Measurements from ENCODE around the gene PIK3C2G. TPM values are rescaled to one million over a fixed set of nuclear protein-coding genes. Genes with fewer than 3 reads are reported as not detected.
"Not testable (repeated sequence)": the region's sequence is repeated elsewhere in the genome, so short reads cannot be mapped to it uniquely, and the experiment has no call there.

Gene PIK3C2G
- total RNA-seq, 1 experiment from 2014 or later, result not detected

DNA sequence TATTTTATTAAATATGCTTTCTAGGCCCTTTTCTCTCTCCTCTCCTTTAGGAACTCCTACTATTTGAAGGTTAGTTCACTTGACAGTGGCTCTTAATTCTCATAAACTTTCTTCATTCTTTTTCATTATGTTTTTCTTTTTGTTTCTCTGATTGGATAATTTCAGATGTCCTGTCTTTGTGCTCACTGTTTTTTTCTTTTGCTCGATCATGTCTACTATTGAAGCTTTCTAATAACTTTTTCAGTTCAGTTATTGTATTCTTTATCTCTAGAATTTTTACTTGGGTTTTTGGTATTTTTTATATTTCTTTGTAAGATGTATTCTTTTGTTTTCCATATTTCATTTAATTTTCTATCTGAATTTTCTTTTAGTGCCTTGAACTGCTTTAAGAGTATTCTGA is 261.5 kb downstream of the PIK3C2G start:
- no peak for ATAC-seq
- Histone ChIP-seq H3K4me3 (ENCODE audit: low read depth in 2 of 2, low read length in 2 of 2) (no peak overlapping the region), H3K27me3 (ENCODE audit: control insufficient read depth, insufficient read depth, low read length) (no peaks in the 10 kb centered on the region), H3K36me3 (ENCODE audit: control insufficient read depth, insufficient read depth, low read length) (no peaks in the 10 kb centered on the region), H3K27ac (ENCODE audit: low read length) (no peak overlapping the region), H3K9me3 (ENCODE audit: control insufficient read depth, insufficient read depth, low read depth, low read length) (no peaks in the 10 kb centered on the region), H3K4me1 (ENCODE audit: control insufficient read depth, insufficient read depth, low read length) (no peaks in the 10 kb centered on the region)
- no peak for TF ChIP-seq REST (IDR thresholded peaks at IDR 0.05; ENCODE audit: insufficient read depth in 1 of 2, low read depth in 2 of 2, low read length in 1 of 2)
- TF ChIP-seq SIN3A (IDR thresholded peaks at IDR 0.05; ENCODE audit: borderline replicate concordance, insufficient read depth, low read depth, low read length), result no peak
- no peak for TF ChIP-seq TCF7L2 (IDR thresholded peaks at IDR 0.05; ENCODE audit: low read depth, low read length)
- no peak for TF ChIP-seq POLR2AphosphoS5 (IDR thresholded peaks at IDR 0.05; ENCODE audit: low read depth, low read length)
- no peak for TF ChIP-seq CTCF (IDR thresholded peaks at IDR 0.05)
- no TSS peak for BruUV-seq (replicated peaks)
- POLR2A ChIA-PET, result no interaction called here
- intact Hi-C loops (cut with micrococcal nuclease; ENCODE audit: unreplicated experiment), result no loop called here
- DNase-seq (ENCODE audit: low read depth, low spot score), result no peak
- CTCF ChIA-PET, result no interaction called here
- in situ Hi-C loops (cut with HindIII; ENCODE audit: low pct_unique_long_range_greater_than_20kb, low sequenced_read_pairs), result no loop called here

DNA sequence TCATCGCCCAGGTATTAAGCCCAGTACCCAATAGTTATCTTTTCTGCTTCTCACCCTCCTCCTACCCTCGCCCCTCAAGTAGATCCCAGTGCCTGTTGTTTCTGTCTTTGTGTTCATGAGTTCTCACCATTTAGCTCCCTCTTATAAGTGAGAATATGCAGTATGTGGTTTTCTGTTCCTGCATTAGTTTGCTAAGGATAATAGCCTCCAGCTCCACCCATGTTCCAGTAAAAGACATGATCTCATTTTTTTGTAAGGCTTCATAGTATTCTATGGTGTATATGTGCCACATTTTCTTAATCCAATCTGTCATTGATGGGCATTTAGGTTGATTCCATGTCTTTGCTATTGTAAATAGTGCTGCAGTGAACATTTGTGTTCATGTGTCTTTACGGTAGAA is 281.2 kb downstream of the PIK3C2G start:
- POLR2A ChIA-PET; H3K4me3 ChIP-seq (ENCODE audit: low read depth in 2 of 2, low read length in 2 of 2); intact Hi-C loops (cut with micrococcal nuclease; ENCODE audit: unreplicated experiment); H3K27ac ChIP-seq (ENCODE audit: low read length); H3K9me3 ChIP-seq (ENCODE audit: control insufficient read depth, insufficient read depth, low read depth, low read length); H3K36me3 ChIP-seq (ENCODE audit: control insufficient read depth, insufficient read depth, low read length); ATAC-seq; BruUV-seq (replicated peaks); H3K27me3 ChIP-seq (ENCODE audit: control insufficient read depth, insufficient read depth, low read length); DNase-seq (ENCODE audit: low read depth, low spot score); in situ Hi-C loops (cut with HindIII; ENCODE audit: low pct_unique_long_range_greater_than_20kb, low sequenced_read_pairs); CTCF ChIA-PET; H3K4me1 ChIP-seq (ENCODE audit: control insufficient read depth, insufficient read depth, low read length): not testable (repeated sequence)

- ATAC-seq (no peak), DNase-seq (ENCODE audit: low read depth, low spot score) (no peak)
- Histone ChIP-seq H3K9me3 (ENCODE audit: control insufficient read depth, insufficient read depth, low read depth, low read length) (no peaks in the 10 kb centered on the region), H3K27me3 (ENCODE audit: control insufficient read depth, insufficient read depth, low read length) (no peaks in the 10 kb centered on the region), H3K4me1 (ENCODE audit: control insufficient read depth, insufficient read depth, low read length) (no peaks in the 10 kb centered on the region), H3K27ac (ENCODE audit: low read length) (no peak overlapping the region), H3K4me3 (ENCODE audit: low read depth in 2 of 2, low read length in 2 of 2) (no peak overlapping the region), H3K36me3 (ENCODE audit: control insufficient read depth, insufficient read depth, low read length) (no peaks in the 10 kb centered on the region)
- CTCF ChIA-PET, result no interaction called here
- POLR2A ChIA-PET, result no interaction called here
- TF ChIP-seq SIN3A (IDR thresholded peaks at IDR 0.05; ENCODE audit: borderline replicate concordance, insufficient read depth, low read depth, low read length) (no peak), TCF7L2 (IDR thresholded peaks at IDR 0.05; ENCODE audit: low read depth, low read length) (no peak), POLR2AphosphoS5 (IDR thresholded peaks at IDR 0.05; ENCODE audit: low read depth, low read length) (no peak), CTCF (IDR thresholded peaks at IDR 0.05) (no peak), REST (IDR thresholded peaks at IDR 0.05; ENCODE audit: insufficient read depth in 1 of 2, low read depth in 2 of 2, low read length in 1 of 2) (no peak)
- in situ Hi-C loops (cut with HindIII; ENCODE audit: low pct_unique_long_range_greater_than_20kb, low sequenced_read_pairs), result no loop called here
- intact Hi-C loops (cut with micrococcal nuclease; ENCODE audit: unreplicated experiment), result no loop called here
- BruUV-seq (replicated peaks), result no TSS peak
These were observed 285.1 kb downstream of the PIK3C2G start for GRCh38 chr12:18546399-18546798.
